ENCODE data around the gene EIF3F.

EIF3F gene

DNA sequence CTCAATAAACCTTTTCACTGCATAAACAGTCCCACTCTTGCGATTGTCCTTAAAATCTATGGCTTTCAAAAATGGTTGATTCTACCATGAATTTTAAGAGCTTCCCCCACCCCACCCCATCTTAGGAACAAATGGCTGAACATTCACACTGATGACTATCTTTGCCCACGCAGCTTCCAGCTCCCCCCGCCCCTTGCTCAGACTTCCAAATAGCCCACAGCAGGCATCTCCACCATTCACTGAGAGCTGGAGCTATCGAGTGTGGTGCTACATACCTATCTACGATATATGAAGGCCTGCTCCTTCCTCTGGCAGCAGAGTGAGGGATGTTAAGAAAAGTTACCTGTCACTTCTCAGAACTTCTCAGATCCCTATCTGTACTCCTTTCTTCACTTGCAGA lies 26.7 kb downstream of the EIF3F start:
- H3K27me3 ChIP-seq (ENCODE audit: insufficient read depth, poor library complexity, severe bottlenecking), result peaks cover 10% of the 10 kb centered on the region
- TF ChIP-seq POLR2AphosphoS5 (IDR thresholded peaks at IDR 0.05; ENCODE audit: low read depth), result no peak
- no peak for TF ChIP-seq GABPA (IDR thresholded peaks at IDR 0.05; ENCODE audit: low read depth)
- TF ChIP-seq, protein P1, sequence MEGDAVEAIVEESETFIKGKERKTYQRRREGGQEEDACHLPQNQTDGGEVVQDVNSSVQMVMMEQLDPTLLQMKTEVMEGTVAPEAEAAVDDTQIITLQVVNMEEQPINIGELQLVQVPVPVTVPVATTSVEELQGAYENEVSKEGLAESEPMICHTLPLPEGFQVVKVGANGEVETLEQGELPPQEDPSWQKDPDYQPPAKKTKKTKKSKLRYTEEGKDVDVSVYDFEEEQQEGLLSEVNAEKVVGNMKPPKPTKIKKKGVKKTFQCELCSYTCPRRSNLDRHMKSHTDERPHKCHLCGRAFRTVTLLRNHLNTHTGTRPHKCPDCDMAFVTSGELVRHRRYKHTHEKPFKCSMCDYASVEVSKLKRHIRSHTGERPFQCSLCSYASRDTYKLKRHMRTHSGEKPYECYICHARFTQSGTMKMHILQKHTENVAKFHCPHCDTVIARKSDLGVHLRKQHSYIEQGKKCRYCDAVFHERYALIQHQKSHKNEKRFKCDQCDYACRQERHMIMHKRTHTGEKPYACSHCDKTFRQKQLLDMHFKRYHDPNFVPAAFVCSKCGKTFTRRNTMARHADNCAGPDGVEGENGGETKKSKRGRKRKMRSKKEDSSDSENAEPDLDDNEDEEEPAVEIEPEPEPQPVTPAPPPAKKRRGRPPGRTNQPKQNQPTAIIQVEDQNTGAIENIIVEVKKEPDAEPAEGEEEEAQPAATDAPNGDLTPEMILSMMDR (IDR thresholded peaks at IDR 0.05; ENCODE audit: insufficient read depth, low read length), result no peak
- TF ChIP-seq, protein P2, sequence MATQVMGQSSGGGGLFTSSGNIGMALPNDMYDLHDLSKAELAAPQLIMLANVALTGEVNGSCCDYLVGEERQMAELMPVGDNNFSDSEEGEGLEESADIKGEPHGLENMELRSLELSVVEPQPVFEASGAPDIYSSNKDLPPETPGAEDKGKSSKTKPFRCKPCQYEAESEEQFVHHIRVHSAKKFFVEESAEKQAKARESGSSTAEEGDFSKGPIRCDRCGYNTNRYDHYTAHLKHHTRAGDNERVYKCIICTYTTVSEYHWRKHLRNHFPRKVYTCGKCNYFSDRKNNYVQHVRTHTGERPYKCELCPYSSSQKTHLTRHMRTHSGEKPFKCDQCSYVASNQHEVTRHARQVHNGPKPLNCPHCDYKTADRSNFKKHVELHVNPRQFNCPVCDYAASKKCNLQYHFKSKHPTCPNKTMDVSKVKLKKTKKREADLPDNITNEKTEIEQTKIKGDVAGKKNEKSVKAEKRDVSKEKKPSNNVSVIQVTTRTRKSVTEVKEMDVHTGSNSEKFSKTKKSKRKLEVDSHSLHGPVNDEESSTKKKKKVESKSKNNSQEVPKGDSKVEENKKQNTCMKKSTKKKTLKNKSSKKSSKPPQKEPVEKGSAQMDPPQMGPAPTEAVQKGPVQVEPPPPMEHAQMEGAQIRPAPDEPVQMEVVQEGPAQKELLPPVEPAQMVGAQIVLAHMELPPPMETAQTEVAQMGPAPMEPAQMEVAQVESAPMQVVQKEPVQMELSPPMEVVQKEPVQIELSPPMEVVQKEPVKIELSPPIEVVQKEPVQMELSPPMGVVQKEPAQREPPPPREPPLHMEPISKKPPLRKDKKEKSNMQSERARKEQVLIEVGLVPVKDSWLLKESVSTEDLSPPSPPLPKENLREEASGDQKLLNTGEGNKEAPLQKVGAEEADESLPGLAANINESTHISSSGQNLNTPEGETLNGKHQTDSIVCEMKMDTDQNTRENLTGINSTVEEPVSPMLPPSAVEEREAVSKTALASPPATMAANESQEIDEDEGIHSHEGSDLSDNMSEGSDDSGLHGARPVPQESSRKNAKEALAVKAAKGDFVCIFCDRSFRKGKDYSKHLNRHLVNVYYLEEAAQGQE (IDR thresholded peaks at IDR 0.05; ENCODE audit: insufficient replicate concordance, low read depth), result no peak
- TF ChIP-seq SPI1 (IDR thresholded peaks at IDR 0.05; ENCODE audit: borderline replicate concordance, low read depth), result no peak
- no peak overlapping the region for H3K4me3 ChIP-seq (replicated peaks; ENCODE audit: insufficient read depth, low read length)
- no peak for DNase-seq (ENCODE audit: low read depth in 1 of 2, low spot score in 1 of 2)
- no peak overlapping the region for H3K27ac ChIP-seq (replicated peaks)

DNA sequence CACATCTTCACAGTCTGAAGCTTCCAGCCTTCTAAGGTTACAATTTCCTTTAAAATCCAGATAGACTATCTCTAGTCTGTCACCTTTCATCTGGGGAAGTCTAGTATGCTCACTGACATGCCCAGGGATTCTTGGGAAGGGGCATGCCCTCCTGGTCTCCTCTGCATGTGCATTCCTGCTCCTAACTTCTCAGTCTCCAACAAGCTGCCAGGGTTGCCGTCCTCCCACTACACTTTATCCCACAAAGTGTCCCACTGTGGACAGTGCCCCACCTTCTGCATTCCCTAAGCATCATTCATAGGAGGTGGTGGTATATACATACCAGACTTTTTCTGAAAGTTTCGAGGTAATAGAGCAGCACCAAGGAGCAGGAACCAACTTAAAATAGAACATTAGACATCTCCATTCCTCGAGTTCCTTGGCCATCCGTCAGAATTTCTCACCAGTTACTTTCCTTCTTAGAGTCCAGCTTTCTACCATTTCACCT lies 28.7 kb downstream of the EIF3F start:
- Histone ChIP-seq H3K27ac (replicated peaks) (no peak overlapping the region), H3K27me3 (ENCODE audit: insufficient read depth, poor library complexity, severe bottlenecking) (peaks cover 23% of the 10 kb centered on the region), H3K4me3 (replicated peaks; ENCODE audit: insufficient read depth, low read length) (no peak overlapping the region)
- TF ChIP-seq POLR2AphosphoS5 (IDR thresholded peaks at IDR 0.05; ENCODE audit: low read depth) (no peak), GABPA (IDR thresholded peaks at IDR 0.05; ENCODE audit: low read depth) (no peak), SPI1 (IDR thresholded peaks at IDR 0.05; ENCODE audit: borderline replicate concordance, low read depth) (no peak)
- TF ChIP-seq, protein P2 (IDR thresholded peaks at IDR 0.05; ENCODE audit: insufficient replicate concordance, low read depth), result no peak
- TF ChIP-seq, protein P1 (IDR thresholded peaks at IDR 0.05; ENCODE audit: insufficient read depth, low read length), result no peak
- no peak for DNase-seq (ENCODE audit: low read depth in 1 of 2, low spot score in 1 of 2)

DNA sequence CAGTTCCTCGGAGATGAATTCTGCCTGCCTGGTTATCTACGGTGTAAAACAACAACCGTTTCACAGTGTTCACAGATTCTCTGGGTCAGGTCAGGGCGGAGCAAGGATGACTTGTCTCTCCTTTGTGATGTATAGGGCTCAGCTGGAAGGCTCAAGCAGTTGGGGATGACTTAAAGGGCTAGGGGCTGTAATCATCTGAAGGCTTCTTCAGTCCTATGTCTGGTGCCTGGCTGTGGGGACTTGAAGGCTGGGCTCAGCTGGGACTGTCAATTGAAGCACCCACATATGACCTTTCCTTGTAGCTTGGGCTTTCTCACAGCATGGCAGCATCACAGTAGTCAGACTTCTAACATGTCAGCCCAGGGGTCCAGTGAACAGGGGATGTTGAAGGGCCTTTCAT lies 29.3 kb downstream of the EIF3F start:
- Histone ChIP-seq H3K27ac (replicated peaks) (no peak overlapping the region), H3K27me3 (ENCODE audit: insufficient read depth, poor library complexity, severe bottlenecking) (peaks cover 25% of the 10 kb centered on the region), H3K4me3 (replicated peaks; ENCODE audit: insufficient read depth, low read length) (no peak overlapping the region)
- DNase-seq (ENCODE audit: low read depth in 1 of 2, low spot score in 1 of 2), result no peak
- TF ChIP-seq GABPA (IDR thresholded peaks at IDR 0.05; ENCODE audit: low read depth), result no peak
- TF ChIP-seq SPI1 (IDR thresholded peaks at IDR 0.05; ENCODE audit: borderline replicate concordance, low read depth), result no peak
- TF ChIP-seq, protein P1 (IDR thresholded peaks at IDR 0.05; ENCODE audit: insufficient read depth, low read length), result no peak
- TF ChIP-seq POLR2AphosphoS5 (IDR thresholded peaks at IDR 0.05; ENCODE audit: low read depth), result no peak
- TF ChIP-seq, protein P2 (IDR thresholded peaks at IDR 0.05; ENCODE audit: insufficient replicate concordance, low read depth), result no peak

All from HL-60 (cell line).